ENCODE data around the gene RBM6.
A peak's percentile ranks its signal among the peaks of the same experiment; 100 is the strongest.
"Not testable (repeated sequence)": the region's sequence is repeated elsewhere in the genome, so short reads cannot be mapped to it uniquely, and the experiment has no call there.

Gene RBM6, protein sequence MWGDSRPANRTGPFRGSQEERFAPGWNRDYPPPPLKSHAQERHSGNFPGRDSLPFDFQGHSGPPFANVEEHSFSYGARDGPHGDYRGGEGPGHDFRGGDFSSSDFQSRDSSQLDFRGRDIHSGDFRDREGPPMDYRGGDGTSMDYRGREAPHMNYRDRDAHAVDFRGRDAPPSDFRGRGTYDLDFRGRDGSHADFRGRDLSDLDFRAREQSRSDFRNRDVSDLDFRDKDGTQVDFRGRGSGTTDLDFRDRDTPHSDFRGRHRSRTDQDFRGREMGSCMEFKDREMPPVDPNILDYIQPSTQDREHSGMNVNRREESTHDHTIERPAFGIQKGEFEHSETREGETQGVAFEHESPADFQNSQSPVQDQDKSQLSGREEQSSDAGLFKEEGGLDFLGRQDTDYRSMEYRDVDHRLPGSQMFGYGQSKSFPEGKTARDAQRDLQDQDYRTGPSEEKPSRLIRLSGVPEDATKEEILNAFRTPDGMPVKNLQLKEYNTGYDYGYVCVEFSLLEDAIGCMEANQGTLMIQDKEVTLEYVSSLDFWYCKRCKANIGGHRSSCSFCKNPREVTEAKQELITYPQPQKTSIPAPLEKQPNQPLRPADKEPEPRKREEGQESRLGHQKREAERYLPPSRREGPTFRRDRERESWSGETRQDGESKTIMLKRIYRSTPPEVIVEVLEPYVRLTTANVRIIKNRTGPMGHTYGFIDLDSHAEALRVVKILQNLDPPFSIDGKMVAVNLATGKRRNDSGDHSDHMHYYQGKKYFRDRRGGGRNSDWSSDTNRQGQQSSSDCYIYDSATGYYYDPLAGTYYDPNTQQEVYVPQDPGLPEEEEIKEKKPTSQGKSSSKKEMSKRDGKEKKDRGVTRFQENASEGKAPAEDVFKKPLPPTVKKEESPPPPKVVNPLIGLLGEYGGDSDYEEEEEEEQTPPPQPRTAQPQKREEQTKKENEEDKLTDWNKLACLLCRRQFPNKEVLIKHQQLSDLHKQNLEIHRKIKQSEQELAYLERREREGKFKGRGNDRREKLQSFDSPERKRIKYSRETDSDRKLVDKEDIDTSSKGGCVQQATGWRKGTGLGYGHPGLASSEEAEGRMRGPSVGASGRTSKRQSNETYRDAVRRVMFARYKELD

DNA sequence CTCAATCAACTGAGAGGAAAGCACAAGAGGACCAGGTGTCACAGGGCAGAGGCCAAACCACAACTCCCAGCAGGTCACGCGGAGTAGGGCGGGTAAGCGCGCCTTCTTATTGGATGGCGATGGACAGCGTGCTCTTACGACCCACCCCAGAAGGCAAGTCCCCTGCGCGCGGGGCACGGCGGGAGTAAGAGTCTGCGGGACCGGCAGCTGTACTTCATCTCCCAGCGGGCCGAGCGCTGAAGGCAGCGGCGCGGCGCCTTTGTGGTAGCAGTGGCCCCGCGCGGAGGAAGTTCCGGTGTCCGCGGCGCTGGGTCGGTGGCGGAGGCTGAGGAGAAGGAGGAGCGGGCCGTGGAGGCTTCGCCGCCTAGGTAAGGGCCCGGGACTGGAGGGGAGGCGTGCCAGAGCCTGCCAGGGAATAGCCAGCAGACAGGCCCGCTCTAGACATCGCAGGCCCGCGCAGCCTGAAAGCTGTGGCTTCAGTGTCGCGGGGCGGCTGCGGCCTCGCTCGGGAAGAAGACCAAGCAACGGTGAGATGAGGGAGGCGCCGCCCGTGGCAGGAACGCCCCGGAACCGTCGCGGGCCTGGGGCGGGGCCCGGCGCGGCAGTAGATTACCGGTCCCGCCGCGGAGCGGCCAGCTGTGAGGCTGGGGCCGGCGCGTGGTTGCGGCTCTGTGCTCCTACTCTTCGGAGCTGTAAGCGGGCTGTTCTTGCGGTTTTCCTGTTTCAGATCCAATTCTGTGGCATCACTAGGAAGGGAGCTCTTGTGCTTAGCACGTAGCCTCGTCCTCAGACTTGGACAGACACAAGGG lies at the start of gene RBM6:
Gene RBM6 (plus strand): TSS at position 293 of the 809 bp plus-strand sequence. CDS start 22,492 bp downstream, outside the sequence.
- FAIRE-seq, result peak; percentile 94

DNA sequence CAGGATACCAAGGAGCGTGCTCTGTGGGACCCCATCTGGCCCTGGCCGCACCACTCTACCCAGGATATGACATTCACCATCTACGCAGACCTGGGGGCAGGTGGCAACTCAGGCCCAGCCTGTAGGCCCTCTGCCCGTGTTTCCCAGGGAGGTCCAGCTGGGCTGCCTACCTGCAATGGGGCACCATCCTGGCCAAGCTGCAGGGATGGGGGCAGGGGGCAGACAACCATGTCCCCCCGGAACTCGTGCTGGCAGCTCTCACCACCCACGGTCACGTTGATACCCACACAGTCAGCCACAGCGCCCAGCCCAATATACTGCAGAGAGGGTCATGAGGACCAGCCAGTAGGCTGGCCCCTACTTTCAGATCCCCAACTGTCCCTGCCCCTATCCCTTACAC lies 44.2 kb upstream of the RBM6 start:
- DNase-seq (ENCODE audit: insufficient read length, low spot score) (no peak), FAIRE-seq (peak; percentile 16)

More for the DNA sequence above, at the start of gene RBM6:
- peak; percentile 98 for DNase-seq (ENCODE audit: insufficient read length, low spot score)

DNA sequence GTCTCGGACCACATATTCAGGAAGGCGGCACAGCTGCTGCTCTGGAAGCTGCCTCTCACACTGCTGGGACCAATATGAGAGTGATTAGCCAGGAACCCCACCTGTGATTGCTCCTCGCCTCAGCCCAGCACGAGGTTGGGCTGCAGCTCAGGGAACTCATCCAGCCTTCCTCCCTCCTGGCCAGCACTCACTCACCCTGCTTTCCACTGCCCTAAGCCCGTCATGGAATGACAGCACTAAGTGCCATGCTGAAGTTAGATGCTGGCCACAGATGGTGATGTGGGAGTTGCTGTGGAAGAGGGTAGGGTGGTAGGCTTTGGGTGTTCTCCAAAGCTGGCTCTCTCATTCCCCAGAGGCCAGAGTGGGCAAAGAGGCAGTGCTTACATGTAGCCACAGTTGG lies 43.6 kb upstream of the RBM6 start:
- no peak for FAIRE-seq
- no peak for DNase-seq (ENCODE audit: insufficient read length, low spot score)

DNA sequence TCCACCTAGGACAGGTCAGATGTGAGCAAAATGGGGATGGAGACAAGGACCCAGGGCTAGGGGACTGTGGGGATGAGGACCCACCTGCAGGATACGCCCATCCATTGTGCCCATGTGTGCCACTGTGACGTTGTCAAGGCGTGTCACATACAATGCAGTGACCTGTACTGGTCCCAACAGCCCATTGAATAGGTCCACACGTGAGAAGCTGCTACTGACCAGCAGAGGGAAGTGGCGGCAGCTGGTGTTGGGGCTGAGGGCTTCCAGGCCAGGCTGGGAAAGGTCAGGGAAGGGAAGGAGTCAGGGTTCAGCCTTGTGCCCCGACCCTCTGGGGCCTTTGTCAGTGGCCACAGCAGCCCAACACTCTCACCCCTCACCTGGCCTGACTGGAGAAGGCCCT lies 41.0 kb upstream of the RBM6 start:
- DNase-seq (ENCODE audit: insufficient read length, low spot score) (no peak), FAIRE-seq (no peak)

DNA sequence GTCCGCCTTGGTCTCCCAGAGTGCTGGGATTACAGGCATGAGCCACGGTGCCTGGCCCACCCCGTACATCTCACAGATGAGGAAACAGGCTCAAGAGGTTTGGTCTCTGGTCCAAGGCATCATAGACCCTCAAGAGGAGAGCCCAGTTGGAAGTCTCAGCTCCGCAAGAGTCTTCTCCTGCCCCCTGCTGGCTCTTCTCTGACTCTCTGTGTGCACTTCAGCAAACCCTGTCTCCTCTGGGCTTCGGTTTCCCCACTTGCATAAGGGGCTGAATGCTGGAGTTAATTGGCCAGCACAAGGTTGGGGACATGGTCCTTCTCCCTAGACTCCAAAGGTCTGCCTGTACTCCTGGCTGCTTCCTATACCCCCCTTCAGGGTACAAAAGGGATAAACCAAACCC lies 40.1 kb upstream of the RBM6 start:
- no peak for DNase-seq (ENCODE audit: insufficient read length, low spot score)
- FAIRE-seq, result no peak

DNA sequence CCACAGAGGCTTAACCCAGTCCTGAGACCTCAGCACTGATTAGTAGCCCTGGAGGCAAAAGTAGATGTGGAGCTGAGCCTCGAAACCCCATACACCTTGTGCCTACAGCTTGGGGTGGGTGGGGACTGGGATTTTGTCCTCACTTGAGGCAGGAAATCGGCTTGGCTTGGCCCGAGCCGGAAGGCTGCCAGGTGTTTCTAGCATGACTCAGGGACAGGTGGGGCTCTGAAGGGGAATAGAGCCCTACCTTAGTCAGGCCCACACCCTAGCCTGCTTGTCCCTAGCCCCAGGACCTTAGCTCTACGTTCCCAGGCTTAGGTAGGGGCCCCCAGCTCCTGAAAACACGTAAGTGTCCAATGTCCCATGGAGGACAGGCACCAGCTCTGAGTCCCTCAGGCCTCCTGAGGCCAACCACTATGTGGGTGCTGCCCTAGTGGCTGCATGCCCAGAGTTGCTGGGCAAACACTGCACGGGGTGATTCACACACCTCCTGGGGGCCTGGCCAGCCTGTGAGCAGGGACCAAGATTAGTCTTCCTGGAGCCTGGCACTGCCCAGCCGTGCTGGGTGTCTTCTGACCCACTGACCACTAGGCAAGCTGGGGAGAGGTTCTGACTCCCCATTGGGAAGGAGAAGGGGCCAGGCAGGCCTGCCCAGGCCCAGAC lies 39.3 kb upstream of the RBM6 start:
- FAIRE-seq (no peak), DNase-seq (ENCODE audit: insufficient read length, low spot score) (peak; percentile 82)

DNA sequence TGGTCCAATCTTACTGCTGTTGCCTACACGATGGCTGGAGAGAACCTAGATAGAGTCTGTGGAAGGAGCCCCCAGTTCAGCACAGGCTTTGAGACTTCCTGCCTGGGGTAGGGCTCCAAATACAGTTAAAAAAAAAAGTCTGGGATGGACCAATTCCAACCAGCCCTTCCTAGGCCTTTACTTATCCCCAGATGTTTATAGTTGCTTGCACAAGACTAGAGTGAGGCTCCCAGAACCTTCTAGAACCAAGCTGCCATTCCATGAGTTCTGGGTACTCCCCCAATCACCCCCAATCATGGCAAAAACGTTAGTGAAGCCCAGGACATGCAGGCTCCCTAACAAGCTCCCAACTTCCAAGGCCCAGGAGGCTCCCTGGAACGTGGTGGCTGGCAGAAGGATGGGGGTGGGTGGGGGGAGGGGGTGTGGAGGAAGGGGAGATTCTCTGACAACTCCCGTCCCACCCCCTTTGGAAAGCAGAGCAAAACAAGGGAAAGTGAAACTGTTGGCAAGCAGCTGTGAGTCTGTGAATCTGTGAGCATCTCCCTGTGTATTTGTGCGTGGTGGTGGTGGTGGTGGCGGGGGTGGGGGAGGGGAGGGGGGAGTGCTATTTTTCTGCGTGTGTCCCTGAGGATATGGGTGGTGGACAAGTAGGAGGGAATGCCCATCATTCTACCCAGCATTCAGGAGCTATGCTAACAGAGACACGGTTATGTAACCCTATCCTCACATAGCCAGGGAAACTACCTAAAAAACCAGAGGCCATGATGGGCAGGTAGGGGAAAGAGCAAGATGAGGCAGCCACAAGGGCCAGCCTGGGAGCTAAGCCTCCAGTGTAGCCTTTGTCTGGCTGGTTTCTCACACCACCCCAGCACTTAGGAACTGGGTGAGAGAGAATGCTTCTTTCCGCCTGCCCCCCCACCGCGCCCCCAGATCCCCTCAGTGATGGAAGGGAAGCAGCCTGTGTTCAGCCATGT lies 38.3 kb upstream of the RBM6 start:
- FAIRE-seq, result no peak
- DNase-seq (ENCODE audit: insufficient read length, low spot score), result no peak

DNA sequence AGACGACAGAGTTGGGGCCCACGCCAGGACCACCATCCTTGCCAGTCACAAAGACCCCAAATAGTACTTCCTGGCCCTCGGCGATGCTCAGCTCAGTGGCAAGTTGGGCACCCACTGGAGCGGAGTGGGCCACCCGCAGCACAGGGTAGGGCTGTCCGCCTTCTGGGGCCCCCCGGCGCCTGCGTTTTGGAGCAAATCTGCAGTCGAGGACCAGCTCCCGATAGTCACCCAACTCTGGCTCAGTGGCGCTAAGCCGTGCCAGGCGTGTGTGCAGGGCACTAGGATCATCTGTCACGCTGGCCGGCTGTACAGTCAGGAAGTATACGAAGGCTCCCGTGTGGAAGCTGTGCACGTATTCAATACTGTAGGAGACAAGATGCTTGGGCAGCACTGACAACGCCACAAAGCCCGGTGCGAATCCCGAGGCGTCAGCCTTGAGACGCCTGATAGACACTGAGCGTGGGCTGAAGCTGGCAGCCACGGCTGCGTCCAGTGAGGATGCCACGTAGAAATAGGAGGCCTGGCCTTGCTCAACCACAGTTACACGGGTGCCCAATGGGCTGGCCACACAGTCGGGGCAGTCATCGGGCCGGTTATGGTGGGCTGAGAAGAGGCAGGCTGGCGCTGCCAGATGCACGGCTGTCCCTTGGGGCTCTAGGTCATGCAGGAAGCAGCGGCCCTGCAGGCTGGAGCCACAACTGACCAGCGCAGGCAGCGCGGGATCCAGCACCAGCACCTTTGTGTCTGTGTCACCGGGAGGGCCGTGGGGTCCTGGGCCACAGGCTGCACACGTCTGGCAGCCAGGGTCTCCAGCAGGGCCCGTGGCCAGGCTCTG lies 37.2 kb upstream of the RBM6 start:
- no peak for DNase-seq (ENCODE audit: insufficient read length, low spot score)
- no peak for FAIRE-seq

DNA sequence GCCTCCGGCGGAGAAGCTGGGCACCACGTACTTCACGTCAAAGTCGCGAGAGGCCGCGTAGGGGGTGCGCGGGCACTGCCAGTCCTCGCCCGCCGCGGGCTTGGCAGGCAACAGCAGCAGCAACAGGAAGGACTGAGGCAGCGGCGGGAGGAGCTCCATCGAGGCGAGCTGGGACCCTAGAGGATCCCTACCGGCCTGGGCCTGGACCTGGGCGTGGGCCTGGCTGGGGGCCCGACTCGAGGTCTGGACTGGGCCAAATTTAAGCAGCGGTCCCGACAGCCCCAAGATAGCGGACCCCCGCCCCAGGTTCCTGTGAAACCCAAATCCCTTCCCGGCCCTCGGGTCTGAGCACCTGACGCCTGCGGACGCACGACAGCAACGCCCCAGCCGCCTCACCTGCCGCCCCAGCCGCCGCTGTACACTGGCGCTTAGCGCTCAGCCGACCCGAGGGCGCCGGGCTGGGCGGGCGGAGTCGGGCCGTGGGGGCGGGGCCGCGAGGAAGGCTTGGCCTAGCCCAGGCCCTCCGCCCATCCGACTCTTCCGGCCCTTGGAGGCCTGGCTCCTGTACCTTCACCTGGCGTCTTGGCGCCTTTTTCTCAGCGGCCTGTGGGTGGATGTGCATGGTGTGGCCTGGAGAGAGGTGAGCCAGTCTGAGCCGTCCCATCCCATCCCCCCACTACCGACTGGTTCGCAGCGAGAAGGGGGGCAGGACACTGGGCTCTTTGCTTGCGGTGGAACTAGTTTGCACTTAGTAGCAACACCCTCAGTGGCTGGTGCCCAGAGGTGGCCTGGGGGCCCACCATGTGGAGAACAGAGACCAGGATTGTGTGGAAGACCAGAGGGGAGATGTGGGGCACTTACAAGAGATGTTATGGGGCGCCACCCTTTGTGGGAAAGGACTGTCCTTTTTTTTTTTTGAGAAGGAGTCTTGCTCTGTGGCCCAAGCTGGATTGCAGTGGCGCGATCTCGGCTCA lies 36.2 kb upstream of the RBM6 start, which contains the start of gene MST1R:
Gene MST1R (minus strand): TSS at position 423 of the 974 bp plus-strand sequence. CDS start 264 bp downstream, at position 159.
- FAIRE-seq, result no peak
- DNase-seq (ENCODE audit: insufficient read length, low spot score), result no peak

DNA sequence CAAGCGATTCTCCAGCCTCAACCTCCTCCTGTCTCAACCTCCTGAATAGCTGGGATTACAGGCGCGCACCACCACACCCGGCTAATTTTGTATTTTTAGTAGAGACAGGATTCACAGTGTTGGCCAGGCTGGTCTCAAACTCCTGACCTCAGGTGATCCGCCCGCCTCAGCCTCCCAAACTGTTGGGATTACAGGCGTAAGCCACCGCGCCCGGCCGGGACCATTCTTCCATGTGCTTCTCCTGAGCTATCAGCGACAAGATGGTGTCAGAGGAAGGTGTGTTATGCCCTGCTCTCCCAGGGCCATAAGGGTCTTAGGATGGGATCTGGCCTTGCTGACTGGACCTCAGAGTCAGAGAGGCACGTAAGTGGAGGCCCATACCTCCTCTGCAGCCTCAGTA lies 35.5 kb upstream of the RBM6 start:
- FAIRE-seq, result not testable (repeated sequence)

DNA sequence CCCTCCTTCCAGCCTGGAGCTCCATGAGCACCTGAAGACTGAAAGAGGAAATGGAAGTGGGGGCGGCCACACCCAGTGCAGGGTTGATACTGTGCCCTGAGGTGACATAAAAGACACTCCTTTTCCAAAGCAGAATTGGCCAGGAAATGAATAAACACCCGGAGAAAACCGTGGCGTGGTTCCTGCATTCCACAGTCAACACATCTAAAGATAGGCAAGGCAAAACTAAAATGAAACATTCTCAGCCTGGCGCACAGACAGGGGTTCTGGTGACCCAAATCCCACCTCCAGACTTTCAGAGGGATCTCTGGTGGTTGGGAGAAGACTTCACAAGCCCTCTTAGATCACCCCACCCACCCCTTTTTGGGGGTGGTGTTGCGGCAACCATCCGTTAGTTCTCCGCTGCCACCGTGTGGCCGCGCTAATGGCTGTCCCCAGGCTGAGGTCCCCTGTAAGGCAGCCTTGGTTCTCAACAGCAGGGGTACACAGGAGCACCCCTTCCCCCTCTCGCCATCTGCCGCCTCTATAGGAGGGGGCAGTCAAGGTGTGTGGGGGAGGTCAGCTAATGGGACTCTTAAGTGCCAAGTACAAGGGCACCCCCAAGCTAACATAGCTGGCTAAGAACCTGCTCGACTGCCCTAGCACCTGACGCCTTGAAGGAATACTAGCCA lies 33.7 kb upstream of the RBM6 start:
- DNase-seq (ENCODE audit: insufficient read length, low spot score), result peak; percentile 89
- FAIRE-seq, result peak; percentile 86

More for the DNA sequence above, 35.5 kb upstream of the RBM6 start:
- not testable (repeated sequence) for DNase-seq (ENCODE audit: insufficient read length, low spot score)

DNA sequence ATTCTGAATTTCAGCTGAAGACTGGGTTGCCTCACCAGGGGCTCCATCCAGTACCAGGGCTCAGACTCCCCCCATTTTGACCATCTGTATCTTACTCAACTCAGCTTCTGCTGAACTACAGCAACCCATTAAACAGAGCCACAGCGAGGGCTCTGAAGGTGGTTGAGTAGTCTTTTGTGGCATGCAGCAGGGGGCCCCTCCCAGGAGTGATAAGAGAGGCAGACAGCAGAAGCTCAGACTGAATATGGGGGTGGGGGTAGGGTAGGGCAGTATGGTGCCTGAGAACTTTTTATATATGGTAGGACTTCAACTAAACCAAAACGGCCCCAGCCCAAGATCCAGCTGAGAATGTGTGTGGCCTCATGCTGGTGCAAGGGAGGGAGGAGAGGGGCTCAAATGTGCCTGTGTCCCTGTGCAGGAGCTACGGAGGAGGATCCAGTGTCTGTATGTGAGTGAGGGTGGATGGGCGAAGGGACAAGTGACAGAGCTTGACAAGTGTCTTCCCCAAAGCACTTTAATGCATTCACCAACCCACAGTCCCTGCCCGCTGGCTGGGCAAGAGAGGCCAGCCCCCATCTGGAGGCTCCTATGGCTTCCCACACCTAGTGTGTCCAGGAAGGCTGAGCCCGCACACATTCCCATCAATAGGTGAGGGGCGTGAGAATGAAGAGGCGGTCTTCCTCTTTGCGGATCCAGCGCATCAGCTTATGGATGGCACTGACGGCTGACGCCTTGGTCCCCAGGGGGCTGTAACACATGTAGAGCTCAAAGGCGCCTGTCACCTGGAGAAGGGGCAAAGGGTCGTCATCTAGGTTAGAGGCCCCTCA lies 31.4 kb upstream of the RBM6 start:
- FAIRE-seq (no peak), DNase-seq (ENCODE audit: insufficient read length, low spot score) (no peak)

DNA sequence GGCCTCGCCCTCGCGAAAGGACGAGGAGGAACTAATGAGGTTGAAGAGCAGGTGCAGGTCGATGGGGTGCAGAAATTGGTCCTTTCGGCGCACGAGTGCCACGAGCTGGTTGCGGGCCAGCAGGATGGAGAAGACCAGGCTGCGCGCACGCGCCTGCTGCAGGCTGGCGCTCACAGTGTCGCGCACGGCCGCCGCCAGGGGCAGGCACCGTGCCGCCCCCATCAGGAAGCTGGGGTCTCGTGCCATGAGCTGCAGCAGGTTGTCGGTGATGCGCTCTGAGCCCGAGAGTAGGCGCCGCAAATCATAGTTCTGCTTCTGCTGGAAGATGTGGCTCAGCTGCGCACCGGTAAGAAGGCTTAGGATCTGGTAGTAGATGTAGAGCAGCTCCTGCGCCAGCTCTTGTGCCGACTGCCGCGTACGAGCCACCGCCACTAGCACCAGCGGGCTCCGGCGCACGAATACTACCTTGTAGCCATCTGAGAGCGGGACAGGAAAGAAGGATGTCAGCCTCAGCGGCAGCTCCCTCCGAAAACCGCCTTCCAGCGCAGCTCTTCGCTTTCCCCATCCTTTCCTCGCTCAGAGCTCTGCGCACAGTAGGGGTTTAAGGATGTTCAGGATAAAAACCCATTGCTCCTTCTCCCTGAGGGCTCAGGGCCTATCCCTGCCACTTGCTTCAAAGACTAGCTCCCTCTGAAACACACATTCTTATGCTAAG lies 29.4 kb upstream of the RBM6 start:
- DNase-seq (ENCODE audit: insufficient read length, low spot score), result no peak
- FAIRE-seq, result no peak

DNA sequence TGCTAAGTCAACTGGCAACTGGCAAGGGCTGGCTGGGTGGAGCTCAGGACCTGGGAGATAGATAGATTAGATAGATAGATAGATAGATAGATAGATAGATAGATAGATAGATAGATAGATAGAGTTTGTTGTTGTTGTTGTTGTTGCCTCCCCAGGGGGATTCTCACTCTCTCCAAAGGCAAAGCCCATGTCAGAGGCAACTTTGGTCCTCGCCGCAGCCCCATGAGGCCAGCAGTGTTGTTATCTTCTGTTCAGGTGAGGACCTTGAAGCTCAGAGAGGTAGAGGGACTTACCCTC lies 28.9 kb upstream of the RBM6 start:
- no peak for FAIRE-seq
- DNase-seq (ENCODE audit: insufficient read length, low spot score), result no peak

DNA sequence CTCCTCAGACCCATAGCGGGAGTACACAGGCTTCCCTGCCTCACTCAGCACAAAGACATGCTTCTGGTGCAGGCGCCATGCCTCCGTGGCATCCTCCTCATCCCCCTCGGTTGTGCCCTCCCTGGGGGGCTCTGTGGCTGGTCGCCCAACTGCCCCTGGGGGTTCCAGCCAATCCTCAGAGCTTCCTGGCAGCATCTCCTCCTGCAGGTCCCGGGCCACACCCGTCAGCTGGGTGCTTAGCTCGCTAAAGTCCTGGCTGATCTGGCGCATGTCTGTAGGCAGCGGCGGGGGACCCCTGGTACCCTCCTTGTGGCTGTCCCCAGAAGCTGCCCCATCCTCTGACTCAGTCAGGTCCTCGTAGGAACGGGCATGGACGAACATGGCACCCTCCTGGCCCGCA lies 28.3 kb upstream of the RBM6 start:
- FAIRE-seq, result no peak

More for the DNA sequence above, 28.3 kb upstream of the RBM6 start:
- DNase-seq (ENCODE audit: insufficient read length, low spot score), result no peak

All from HTR-8/SVneo (cell line).